AG04449 (cell line): ENCODE results near the gene SIVA1.

Source experiments
- CTCF ChIA-PET: fragments of 350-600 bp; formaldehyde crosslinking; extraction: SDS; loops from one replicate; lab custom pipeline; 2021; ENCODE audit warnings: antibody characterized with exemption; lab: Yijun Ruan, JAX
- POLR2A ChIA-PET: fragments of 400-600, 350-600 bp; formaldehyde crosslinking; extraction: SDS; loops from one replicate; lab custom pipeline; 2020; ENCODE audit warnings: antibody characterized with exemption, inconsistent platforms; lab: Yijun Ruan, JAX
- DNase-seq: peaks from one replicate; pipeline ENCODE4 v3.0.0-alpha.2; 2010; ENCODE audit warnings: low read depth, low spot score
- H3K4me3 ChIP-seq: 2 replicates; pipeline ENCODE4 v1.5.1; 2011; ENCODE audit warnings: low read depth, mild to moderate bottlenecking, control low read depth, low read length
- TF ChIP-seq, protein P1 (sequence below): IDR thresholded peaks from one replicate; pipeline ENCODE4 v1.5.1; 2011; ENCODE audit warnings: mild to moderate bottlenecking, moderate library complexity, low read length, control low read depth, inconsistent platforms; ENCODE audit not compliant: insufficient read depth; ENCODE audit errors: missing control alignments

Gene SIVA1

DNA sequence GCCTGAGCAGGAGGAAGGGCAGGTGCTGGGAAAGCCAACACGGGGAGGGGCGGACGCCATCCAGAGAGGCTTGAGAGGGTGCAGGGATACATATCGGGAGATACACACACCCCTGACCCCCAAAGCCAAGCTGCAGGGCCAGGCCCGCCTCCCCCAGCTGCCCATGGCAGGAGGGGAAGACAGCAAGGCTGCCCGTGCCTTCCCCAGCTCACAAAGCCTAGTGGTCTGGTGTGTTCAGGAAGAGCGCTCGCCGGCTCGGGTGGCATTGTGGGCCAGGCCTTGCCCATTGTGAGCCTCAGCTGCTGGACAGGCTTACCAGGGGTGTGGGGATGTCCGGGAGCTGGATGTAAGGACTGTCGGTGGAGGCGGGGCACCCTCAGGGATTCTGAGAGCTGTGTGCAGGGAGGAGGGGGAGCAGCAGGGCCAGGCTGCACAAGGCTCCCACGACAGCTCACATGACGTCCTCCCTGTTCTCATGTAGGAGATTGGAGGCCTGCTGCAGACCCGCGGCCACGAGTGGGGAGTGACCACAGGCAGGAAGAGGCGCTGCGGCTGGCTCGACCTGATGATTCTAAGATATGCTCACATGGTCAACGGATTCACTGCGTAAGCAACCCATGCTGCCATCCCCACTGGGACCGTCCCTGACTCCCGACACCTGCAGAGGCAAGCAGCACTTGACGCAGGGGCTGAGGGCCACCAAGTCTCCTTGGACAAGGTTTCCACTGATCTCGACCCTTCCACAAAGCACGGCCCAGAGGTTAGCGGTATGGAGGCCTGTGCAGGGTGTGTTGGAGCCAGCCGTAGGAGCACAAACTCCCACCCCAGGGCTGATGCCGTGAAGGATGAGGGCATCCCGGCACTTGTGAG is 10.1 kb upstream of the SIVA1 start:
- DNase-seq = no peak
- CTCF ChIA-PET = interaction anchor here (1.0 to 1.4 kb wide), 4 partner anchors 19 to 83 kb away, joined by 3 to 5 read pairs (median 4); partner anchors contain the start of gene ADSS1
- TF ChIP-seq, protein P1, sequence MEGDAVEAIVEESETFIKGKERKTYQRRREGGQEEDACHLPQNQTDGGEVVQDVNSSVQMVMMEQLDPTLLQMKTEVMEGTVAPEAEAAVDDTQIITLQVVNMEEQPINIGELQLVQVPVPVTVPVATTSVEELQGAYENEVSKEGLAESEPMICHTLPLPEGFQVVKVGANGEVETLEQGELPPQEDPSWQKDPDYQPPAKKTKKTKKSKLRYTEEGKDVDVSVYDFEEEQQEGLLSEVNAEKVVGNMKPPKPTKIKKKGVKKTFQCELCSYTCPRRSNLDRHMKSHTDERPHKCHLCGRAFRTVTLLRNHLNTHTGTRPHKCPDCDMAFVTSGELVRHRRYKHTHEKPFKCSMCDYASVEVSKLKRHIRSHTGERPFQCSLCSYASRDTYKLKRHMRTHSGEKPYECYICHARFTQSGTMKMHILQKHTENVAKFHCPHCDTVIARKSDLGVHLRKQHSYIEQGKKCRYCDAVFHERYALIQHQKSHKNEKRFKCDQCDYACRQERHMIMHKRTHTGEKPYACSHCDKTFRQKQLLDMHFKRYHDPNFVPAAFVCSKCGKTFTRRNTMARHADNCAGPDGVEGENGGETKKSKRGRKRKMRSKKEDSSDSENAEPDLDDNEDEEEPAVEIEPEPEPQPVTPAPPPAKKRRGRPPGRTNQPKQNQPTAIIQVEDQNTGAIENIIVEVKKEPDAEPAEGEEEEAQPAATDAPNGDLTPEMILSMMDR = no peak
- no peak overlapping the region for H3K4me3 ChIP-seq
- POLR2A ChIA-PET = interaction anchor here (0.8 kb wide), 1 partner anchor 11 kb away, joined by 3 read pairs; no protein-coding TSS in a partner anchor

DNA sequence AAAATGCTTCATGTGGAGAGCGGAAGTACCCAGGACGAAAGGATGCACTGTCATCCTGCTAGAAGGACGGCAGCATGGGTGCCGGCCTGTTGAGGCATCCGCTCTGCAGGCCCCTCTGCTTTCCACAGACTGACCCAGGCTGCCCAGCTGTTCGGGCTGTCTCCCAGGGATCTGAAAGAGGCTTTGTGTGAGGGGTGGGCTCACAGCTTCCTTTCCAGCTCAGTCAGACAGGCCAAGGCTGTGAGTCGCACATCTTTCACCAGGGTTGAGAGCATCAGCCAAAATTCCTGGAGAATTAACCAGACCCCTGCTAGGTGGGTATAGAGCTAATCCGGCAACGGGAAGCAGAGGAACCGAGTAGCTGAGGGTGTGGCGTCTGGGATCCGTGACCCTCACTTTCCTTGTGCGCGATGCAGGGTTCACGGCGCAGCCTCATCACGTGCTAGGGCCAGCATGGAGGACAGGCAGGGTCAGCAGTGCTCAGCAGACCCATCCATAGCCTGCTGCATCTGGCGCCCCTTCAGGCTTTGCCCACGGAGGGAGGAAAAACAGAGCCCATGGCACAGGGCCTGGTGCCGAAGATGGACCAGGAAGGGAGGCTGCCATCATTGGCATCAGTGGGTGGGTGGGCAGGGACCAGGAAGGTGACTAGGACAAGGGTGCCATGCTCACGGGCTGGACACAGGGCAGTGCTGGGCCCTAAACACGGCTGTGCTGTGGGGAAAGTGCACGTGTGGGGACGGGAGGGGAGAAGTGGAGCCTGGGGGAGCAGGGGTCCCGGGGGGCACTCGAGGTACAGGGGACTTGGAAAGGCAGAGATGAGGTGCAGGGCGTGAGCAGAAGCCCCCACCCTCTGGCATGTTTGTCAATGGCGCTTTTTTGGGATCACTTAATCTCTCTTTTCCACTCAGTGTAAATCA is 9.2 kb upstream of the SIVA1 start:
- DNase-seq = no peak
- POLR2A ChIA-PET = no interaction called here
- TF ChIP-seq, protein P1 = no peak
- CTCF ChIA-PET = interaction anchor here (0.6 to 1.0 kb wide), 2 partner anchors 65 to 82 kb away, joined by 3 read pairs; no protein-coding TSS in a partner anchor
- H3K4me3 ChIP-seq = no peak overlapping the region

DNA sequence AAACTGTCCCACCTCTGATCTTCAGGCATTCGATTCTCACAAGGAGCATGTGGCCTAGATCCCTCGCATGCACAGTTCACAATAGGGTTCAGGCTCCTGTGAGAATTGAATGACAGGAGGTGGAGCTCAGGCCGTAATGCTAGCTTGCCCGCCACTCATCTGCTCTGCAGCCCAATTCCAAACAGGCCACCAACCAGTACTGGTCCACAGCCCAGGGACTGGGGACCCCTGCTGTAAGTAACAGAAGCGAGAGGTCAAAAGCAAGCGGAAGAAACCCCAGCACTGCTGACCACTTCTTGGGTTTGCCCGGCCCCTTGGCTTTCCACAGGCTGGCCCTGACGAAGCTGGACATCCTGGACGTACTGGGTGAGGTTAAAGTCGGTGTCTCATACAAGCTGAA is 8.5 kb upstream of the SIVA1 start:
- TF ChIP-seq, protein P1 = no peak
- no peak overlapping the region for H3K4me3 ChIP-seq
- ChIA-PET POLR2A (no interaction called here), CTCF (no interaction called here)
- DNase-seq = no peak

DNA sequence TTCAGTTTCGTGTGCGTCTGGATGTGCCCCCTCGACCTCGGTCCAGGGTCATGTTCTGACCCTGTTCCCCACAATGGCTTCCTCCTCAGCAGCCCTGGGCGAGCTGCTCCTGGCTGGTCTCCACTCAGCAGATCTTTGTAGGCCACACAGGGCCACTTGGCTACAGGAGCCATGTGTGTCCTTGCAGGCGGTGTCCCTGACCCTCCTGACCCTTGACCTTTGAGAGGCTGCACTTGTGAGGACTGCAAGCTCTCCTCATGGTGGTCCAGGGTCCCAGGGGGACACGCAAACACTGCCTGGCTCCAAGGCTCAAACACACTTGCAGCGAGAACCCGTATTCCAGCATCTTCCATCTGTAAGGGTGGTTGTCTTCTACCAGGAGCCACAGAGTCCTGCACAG is 7.5 kb upstream of the SIVA1 start:
- POLR2A ChIA-PET = no interaction called here
- CTCF ChIA-PET = interaction anchor here (1.6 kb wide), 1 partner anchor 9 kb away, joined by 3 read pairs; no protein-coding TSS in a partner anchor

DNA sequence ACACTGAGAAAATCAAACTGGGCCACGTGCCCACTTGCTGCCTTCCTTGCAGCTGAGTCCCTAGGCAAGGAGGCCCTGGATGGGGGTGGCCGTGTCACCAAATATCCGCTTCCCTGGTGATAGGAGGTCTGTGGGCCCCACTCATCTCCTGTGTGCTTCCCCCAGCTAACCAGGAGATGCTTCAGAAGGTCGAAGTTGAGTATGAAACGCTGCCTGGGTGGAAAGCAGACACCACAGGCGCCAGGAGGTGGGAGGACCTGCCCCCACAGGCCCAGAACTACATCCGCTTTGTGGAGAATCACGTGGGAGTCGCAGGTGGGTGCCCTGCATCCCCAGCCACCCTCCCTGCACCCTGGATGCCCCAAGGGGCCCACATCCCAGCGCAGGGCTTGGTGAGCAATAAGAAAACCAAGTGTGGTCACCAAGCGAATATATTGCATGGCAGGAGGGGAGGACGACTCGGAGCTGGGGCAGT is 6.8 kb upstream of the SIVA1 start:
- TF ChIP-seq, protein P1 = no peak
- DNase-seq = no peak
- H3K4me3 ChIP-seq = no peak overlapping the region
- ChIA-PET CTCF (interaction anchor here (1.6 kb wide), 1 partner anchor 10 kb away, joined by 3 read pairs; no protein-coding TSS in a partner anchor), POLR2A (no interaction called here)

More for the DNA sequence above, 7.5 kb upstream of the SIVA1 start:
- H3K4me3 ChIP-seq = no peak overlapping the region
- TF ChIP-seq, protein P1 = no peak
- no peak for DNase-seq
